GM18907 (cell line): ENCODE results near the gene FADS3.

Experiments
- ATAC-seq: cut with Tn5 transposase; IDR thresholded peaks from one replicate; pipeline ENCODE4 v1.9.1; 2021; ENCODE audit warnings: mild to moderate bottlenecking, moderate library complexity; ENCODE audit not compliant: unreplicated experiment

Gene FADS3

DNA sequence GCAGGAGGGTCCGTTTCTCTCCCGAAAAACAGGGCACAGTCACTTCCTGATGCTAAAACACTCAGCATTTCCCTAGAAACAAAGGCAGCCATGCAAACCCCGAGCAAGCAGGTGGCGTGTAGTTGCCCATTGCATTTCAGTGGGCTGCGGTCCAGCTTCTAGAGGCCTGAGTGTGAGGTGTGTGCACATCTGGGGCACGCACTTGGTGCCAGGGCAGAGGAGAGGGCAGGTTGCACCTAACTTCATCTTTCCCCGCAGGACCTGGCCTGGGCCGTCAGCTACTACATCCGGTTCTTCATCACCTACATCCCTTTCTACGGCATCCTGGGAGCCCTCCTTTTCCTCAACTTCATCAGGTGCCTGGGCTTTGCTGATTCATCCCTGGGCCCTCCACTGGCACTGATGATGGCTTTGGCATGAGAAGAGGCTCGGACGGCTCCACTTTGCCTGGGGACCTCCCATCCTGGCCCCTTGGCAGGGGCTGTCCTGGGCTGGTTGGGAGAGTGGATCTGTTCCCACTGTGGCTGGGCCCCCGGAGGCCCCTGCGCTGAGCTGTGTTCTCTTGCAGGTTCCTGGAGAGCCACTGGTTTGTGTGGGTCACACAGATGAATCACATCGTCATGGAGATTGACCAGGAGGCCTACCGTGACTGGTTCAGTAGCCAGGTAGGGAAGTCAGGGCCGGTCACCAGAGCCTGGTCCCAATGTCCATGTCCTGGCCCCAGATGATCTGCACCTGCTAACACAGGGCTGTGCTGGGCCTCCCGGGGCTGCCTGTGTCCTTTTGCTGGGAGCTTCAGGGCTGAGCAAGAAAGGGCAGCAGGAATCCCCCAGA is 28.4 kb downstream of the FADS3 start:
- no peak for ATAC-seq

DNA sequence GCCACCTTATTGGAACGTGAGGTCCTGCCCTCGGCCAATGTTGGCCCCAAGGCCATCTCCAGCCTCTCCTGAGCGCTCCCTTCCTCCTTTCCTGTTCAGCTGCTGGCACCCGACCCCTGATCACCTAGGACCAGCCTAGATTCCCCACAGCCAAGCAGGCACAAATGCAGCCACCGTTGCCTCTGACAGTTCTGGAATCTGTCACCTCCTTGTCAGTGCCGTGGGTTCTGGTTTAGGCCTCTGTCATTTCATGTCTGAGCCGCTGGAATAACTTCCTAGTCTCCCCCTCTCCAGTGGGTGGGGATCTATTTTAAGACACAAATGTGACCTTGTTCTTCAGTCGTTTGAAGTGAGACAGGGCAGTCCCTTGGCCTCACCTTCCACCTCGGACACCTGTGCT is 29.7 kb downstream of the FADS3 start:
- no peak for ATAC-seq

DNA sequence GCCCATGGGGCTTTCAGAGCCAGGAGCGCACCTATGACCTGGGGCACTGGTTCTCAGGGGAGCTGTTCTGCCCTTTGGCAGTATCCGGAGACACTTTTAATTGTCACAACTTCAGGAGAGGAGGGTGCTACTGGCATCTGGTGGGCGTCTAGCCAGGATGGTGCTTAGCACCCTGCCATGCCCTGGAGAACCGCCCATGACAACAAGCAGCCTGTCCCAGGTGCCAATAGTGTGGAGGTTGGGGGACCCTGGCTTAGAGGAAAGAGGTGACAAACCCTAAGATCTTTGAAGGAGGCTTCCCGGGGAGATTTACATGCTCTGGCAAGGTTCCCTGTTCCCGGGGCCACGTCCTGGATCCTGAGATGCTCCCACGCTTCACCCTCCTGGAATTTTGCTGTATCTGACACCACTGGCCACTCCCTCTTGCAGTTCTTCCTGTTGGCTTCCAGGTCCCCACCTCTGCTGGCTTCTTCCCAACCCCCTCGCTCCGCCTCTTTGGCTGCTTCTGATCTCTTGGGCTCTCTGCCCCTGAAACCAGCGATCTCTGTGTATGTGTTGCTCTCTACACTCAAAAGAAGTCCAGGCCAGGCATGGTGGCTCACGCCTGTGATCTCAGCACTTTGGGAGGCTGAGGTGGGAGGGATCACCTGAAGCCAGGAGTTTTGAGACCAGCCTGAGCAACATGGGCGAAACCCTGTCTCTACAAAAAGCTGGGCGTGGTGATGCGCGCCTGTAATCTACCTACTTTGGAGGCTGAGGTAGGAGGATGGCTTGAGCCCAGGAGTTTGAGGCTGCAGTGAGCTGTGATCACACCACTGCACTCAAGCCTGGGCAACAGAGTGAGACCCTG is 31.1 kb downstream of the FADS3 start:
- no peak for ATAC-seq

DNA sequence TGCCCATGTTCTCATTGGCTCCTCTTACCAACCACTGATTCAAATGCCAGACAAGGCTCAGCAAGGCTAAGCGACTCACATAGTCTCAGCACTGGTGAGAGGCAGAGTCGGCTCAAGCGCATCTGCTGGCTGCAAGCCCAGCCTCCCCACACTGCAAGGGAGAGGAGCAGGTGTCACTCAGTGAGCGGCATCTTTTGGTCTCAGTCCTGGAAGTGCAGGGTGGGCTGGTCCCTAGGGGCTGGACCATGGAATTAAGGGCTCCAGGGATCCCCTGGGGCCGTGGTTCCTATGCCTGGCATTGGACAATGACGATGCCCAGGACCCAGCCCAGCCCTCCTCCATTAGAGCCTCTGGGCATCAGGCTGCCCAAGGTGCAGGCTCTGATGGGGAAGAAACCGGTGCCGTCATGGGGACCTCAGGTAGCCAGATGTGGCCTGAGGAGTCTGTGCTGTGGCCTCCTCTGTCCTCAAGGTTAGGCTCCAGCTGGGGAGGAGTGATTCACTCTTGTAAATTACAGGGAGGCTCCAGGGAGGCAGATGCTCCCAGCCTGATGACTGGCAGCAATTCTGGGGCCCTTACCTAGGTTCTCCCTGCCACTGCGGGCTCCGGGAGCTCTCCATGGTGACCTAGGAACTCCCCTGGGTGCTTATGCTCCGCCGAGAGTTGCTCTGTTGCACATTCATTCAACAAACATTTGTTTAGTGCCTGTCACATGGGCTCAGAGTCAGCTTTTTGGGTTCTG is 35.2 kb downstream of the FADS3 start:
- no peak for ATAC-seq

DNA sequence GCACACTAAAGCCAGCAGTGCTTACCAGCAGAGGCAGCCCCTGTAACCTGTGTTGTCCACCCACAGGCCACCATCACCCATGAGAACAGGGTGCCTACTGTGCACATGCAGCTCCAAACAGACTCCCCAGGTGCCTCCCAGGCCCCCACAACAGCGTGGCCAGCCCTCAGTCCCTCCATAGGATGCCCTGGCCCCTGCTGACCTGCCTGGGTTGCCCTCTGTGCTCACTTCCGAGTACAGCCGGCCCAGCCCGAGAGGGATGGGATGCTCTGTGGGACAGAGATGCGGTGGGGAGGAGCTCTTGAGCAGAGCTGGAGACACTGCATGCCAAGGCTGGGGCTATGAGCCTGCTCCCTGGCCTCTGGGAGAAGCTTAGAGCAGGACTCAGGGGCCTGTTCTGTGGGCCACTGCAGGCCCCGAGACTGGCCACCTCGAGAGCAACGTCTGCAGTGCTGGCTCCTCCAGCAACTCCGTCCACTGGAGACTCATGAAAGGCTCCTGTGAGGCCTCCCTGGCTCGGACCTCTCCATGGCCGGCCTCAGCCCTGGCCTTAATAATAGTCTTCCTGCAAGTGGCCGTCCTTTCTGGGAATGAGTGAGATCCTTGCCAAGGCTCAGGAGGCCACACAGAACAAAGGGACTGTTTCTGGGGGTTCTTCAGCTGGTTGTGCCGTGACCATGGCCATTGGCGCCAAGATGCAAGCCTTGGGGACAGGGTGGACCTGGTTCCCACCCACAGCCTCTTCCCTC is 36.2 kb downstream of the FADS3 start:
- no peak for ATAC-seq

DNA sequence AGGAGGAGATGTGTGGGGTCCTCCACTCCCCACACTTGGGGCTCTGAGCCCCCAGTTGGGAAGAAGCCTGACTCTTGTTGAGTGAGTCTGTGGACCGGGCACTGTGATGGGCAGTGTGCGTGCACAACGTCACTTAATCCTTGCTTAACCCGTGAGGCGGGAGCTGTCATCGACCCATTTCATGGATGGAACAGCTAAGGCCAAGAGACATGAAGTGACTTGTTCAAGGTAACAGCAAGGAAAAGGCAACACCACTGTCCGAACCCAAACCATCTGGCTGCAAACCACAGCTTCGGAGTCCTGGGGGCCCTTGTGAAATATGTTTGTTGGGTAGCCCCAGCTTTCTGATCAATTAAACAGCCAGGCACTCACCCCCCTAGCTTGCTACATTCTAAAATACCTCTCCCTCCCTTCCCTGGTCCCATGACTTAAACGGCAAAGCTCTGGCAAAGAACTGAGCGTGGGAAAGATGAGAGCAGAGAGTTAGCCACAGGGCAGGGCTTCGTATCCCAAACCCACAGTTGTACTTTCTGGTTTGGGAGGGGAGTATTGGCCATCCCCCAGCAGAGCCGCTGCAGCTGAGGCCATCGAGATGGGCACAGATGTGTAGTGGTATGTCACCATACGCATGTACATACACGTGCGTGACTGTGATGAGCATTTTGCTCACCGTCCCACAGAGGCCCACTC is 37.0 kb downstream of the FADS3 start:
- ATAC-seq, result no peak

DNA sequence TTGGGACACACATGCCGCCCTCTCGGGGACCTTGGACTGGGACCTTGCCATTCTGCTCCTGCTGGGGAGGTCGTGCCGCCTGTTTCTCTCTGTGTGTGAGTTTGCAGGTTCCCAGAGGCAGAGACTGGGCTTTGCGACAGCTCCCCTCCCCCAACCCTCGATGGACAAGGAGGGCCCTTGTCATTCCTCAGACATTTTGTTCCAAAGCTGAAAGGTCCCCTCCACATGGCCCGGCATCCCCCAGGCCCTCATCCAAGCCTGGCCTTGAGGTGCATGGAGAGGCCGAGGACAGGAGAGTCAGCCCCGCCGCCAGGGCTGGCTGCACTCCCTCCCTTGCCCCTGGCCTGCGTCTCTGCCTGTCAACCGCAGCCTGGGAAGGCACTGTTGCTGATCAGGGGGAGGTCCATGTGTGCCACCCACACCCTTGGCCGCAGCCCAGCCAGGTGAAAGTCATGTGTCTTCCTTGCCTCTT is 37.6 kb downstream of the FADS3 start:
- ATAC-seq, result no peak

DNA sequence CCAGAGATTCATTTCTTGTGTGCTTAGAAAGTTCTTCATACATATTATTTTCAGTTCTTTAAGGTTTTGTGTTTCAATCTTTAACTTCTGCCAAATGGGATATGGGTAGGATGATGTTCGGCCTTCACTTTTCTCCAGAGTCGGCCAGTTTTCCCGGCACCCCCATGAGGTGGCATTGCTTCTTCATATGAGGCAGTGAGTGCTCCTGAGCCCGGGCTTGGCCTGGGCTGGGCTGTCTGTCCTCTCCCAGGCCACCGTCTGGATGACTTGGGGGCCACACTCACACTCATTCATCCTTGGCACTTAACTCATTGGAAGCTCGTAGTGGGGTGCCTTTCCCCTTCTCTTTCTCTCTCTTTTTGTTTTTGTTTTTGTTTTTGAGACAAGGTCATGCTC is 39.4 kb downstream of the FADS3 start:
- ATAC-seq, result no peak

DNA sequence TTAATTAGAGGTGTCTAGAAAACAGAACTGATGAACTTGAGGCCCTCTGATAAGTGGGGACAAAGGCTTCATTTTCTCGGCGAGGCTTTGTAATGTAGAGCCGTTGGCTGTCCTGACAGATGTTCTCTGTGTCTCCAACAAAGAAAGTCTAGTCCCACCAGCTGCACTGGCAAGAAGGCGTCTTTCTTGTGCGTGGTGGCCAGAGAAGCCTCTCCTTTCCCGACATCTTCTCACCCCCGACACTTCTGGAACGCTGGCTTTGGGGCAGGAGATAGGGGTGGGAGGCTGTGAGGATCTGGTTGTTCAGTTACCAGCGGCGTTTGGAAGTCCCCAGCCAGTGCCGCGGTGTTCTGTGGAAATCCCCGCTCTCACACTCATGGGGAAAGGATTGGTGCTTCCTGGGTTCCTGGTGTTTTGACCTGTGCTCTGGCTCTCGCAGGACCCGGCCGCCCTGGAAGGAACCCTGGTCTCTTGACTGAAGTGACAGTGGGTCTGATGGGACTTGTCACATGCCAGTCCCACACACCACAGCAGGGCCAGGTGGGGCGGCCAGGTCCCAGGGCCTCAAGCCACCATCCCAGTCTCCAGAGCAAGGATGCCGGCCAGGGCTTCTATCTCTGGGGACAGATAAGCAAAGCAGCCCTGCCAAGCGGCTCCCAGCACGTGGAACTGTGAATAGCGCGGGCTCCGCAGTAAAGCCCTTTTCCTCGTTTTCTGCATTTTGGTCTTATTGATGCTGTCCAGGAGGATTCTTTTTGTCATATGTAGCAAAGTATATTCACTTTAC is 40.0 kb downstream of the FADS3 start:
- no peak for ATAC-seq

DNA sequence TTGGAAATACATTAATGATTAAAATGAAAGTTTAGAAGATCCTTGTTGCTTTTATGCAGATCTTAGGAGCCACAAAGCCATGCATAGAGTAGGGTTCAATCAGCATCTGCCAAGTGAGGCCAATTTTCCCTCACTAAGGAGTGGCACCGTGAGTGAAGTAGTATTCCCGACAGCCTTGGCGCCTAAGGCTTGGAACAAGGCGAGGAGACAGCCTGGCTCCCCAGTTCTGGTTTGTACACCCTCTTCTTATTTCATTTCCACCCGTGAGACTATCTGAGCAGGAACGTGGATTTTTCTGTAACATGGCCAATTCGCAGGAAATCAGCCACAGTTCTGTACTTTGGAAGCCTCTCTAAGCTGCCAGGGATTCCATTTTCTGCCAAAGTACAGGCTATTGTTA is 40.7 kb downstream of the FADS3 start:
- ATAC-seq, result no peak

DNA sequence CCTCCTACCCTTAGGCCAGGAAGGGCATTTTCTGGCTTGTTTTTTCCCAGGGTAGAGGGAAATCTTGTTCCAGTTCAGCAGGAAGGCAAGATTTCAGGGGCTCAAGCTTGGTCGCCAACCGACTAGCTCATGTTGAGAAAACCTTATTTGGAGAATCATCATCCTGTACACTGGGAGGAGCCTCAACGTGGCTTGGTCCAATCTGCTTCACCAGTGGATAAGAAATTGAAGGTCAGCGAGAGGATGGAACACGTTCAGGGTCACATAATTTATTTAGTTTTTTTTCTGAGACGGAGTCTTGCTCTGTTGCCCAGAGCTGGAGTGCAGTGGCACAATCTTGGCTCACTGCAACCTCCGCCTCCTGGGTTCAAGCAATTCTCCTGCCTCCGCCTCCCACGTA is 42.7 kb downstream of the FADS3 start:
- ATAC-seq, result no peak

DNA sequence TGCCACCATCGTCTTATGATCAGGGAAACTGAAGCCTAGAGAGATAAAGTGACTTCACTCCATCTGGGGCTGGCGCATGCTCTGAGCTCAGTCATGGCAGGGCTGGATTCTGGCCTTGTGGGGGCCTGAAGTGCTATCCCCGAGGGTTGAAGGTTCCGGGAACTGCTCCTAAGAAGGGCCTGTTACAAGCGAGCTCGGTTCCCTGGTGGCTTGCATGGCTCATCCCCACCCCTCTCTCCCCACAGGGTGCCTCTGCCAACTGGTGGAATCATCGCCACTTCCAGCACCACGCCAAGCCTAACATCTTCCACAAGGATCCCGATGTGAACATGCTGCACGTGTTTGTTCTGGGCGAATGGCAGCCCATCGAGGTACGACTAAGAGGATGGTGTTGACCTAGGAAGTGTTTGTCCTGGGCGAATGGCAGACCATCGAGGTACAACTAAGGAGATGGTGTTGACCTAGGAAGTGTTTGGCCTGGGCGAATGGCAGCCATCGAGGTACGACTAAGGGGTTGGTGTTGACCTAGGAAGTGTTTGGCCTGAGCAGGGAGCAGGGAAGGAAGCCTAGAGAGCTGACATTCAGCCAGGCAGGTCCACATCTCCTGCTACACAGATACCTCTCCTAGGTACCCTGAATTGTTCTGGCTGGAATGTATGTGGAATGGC is 43.3 kb downstream of the FADS3 start:
- no peak for ATAC-seq

DNA sequence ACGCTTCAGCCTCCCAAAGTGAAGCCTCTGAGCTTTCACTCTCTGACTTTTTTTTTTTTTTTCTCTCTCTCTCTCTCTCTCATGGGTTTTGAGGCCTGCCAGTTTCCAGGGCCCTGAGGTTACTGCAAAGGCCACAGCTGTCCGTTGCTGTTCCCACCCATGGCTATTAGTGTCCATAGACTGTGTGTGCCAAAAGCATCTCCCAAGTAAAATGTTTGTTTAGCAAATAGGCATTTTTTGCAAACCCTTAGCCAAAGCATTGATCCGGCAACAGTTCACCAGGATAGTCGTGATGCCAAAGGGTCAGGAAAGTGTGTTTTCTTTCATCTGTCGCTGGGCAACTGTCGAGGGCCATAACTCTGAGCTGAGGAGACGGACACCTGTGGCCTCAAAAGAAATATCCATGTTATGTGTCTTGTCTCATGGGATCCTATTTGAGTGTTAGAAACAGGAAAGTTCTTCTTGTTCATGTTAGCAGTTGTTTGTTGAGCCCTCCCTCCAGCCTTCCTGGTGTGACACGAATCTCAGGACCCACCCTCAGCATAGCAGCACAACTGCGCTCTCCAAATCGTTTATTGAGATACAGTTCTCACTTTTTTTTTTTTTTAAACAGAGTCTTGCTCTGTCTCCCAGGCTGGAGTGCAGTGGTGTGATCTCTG is 44.9 kb downstream of the FADS3 start:
- no peak for ATAC-seq

DNA sequence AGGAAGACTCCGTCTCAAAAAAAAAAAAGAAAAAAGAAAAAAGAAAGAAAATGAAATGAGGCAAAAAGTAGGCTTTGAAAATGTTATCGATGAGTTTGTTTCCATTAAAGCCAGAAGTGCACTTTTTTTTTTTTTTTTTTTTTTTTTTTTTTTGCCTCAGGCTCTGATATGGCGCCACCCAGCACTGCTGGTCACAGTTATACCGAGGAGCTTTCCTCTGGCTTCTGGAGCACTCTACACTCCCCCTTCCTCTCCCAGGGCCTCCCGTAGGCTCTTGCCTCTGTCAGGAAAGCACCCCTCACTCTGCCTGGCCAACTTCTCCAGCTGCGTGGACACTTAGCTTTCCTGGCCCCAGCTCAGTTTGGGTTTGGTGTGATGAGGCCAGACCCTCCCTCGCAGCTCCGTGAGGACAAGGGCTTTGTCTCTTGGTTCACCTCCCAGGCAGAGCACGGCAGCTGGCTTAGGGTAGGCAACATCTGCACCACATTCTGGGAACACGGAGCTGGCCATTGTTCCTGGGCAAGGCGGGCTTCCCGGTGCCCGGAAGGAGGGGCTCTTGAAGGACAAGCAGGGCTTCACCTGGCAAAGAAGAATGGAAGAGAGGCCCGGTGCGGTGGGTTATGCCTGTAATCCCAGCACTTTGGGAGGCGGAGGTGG is 46.3 kb downstream of the FADS3 start:
- ATAC-seq, result no peak

DNA sequence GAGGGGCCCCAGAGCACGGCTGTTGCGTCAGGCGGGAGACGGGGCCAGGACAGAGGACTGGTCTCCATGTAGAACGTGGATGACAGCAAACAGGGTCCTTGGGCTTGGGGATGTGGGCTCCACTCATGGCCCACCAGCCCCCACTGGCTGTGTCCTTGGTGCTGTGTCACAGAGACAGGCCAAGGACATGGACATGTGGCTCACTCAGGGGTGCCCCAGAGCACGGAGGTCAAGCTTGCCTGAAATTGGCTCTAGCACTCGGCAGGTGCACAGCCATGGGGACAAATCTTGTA is 48.9 kb downstream of the FADS3 start:
- no peak for ATAC-seq

DNA sequence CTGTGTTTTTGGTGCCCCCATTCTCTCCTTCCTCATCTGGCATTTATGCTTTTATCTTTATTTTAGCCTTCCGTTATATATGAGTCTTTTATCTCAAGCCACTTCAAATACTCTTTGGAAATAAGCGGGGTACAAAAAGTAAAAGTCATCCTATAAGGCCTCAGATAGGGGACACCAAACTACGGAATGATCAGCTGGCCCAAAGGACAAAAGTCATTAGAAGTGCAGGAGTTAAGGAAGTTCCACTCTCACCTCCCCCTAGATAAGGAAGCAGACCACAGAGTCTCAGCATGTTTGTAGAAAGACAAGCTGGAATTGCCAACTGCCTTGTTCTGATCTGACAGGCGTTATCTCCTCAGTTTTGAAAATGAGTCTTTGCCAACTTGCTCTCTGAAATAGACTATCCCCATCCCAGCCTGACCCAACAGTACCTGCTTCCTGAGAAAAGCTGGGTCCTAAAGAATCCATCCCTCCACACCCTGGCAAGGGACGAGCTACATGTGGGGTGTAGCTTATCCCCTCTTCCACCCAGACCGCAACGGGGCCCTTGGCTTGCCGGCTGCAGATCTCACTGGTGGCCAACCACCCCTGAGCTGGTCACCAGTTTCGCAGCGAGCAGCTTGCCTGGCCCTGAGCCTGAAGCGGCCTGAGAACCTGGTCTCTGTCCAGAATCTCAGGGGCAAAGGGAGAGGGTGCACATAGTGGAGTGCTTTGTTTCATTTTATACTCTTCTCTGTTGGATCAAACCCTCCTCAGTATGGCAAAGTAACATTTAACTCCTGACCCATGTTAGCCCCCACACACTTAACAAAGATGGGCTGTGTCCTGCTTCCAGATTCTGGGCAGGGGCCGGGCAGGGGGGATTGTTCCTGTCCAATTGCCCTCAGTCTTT is 49.5 kb downstream of the FADS3 start:
- ATAC-seq, result no peak

DNA sequence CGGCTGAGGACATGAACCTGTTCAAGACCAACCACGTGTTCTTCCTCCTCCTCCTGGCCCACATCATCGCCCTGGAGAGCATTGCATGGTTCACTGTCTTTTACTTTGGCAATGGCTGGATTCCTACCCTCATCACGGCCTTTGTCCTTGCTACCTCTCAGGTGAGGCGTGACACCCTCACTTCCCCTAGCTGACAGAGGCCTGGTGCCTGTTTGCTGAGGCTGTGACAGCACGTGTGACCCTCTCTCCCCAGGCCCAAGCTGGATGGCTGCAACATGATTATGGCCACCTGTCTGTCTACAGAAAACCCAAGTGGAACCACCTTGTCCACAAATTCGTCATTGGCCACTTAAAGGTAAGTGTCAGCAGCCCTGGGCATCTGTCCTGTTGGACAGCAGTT is 51.0 kb downstream of the FADS3 start:
- ATAC-seq, result no peak
